Measurements from ENCODE around the gene RNF25.

RNF25 gene

DNA sequence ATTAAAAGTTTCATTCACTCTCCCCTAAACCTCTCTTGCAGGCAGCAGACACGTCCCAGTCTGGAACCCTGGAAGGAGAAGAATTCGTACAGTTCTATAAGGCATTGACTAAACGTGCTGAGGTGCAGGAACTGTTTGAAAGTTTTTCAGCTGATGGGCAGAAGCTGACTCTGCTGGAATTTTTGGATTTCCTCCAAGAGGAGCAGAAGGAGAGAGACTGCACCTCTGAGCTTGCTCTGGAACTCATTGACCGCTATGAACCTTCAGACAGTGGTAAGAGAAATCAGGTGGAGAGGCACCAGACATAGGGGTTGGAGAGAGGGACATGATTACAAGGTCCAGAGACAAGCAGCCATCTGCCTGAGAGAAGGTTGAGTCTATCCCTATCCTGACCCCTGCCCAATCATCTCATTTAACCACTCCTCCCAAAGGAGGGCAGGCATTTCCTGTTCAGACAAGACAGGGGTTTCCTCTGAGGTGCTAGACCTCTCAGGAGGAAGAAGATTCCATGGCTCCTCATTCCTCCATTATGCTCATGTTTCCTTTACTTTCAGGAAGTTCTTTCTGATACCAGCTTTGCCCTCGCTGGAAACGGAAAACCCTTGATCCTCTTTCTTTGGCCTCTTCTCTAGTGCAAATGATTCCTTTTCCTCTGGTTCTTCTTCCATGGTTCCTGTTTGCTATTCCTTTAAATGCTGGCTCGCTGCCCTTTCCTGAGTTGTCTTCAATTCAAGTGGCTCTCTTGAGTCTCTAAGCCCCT, 49.0 kb downstream of the RNF25 start:
- peak; percentile 60 for DNase-seq

- DNase-seq = no peak
These were observed 50.8 kb downstream of the RNF25 start for GRCh38 chr2:218621007-218621406.

DNA sequence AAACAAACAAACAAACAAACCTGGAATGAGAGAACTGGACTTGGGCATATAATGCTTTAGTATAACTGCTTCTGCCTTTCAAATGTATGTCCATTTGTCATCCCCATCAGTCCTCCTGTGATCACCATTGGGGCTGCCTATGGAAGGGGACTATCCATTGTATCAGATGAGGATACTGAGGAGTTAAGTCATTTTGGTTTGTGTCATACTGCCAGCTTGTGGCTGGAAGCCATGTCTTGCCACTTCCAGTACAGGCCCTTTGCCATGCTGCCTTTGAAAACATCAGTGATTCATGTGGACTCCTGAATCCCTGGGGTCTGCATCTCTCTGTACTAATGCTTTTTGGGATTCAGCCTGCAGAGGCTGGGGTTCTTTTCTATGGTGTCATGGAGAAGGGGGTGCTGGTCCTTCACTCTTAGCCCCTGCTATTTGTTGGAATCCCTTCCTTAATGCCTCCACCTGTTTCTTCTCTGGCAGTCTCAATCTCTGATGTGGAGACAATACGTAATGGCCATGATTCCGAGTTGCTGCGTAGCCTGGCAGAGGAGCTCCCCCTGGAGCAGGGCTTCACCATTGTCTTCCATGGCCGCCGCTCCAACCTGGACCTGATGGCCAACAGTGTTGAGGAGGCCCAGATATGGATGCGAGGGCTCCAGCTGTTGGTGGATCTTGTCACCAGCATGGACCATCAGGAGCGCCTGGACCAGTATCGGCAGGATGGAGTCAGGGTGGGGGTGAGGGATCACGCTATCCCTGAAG, 53.5 kb downstream of the RNF25 start:
- DNase-seq = no peak

- no peak for DNase-seq
These were observed 55.9 kb downstream of the RNF25 start for GRCh38 chr2:218615868-218616315.
